SK-N-MC (cell line): ENCODE measurements around the gene KCNQ1.

ENCODE experiments used
- DNase-seq: peaks from one replicate; pipeline ENCODE4 v3.0.0-alpha.2; 2011; ENCODE audit warnings: low read depth, low spot score
- H3K27ac ChIP-seq: fragments of 200-600 bp; sonication (generic); 2 replicates; pipeline ENCODE4 v1.5.1; 2016; ENCODE audit warnings: mixed run types
- H3K36me3 ChIP-seq: fragments of 200-600 bp; sonication (generic); 2 replicates; pipeline ENCODE4 v1.6.1; 2017; ENCODE audit warnings: antibody characterized with exemption, low read length, mixed read lengths; ENCODE audit not compliant: insufficient read depth
- H3K4me3 ChIP-seq: fragments of 200-600 bp; sonication (generic); 2 replicates; pipeline ENCODE4 v1.5.1; 2016
- H3K9ac ChIP-seq: fragments of 200-600 bp; sonication (generic); 2 replicates; pipeline ENCODE4 v1.8.0; 2017; ENCODE audit warnings: mixed run types, mixed read lengths; ENCODE audit not compliant: insufficient read length
- H3K9me3 ChIP-seq: fragments of 200-600 bp; sonication (generic); 2 replicates; pipeline ENCODE4 v1.6.1; 2017; ENCODE audit warnings: low read depth, mild to moderate bottlenecking, antibody characterized with exemption, low read length, moderate library complexity, mixed read lengths
- EZH2 ChIP-seq: fragments of 200-600 bp; sonication (generic); IDR thresholded peaks from one replicate; pipeline ENCODE4 v1.6.1; 2017; ENCODE audit warnings: antibody characterized with exemption
- FOXP2 ChIP-seq: optimal IDR thresholded peaks from 2 replicates; pipeline ENCODE3; 2011; ENCODE audit warnings: mild to moderate bottlenecking, moderate library complexity; ENCODE audit not compliant: insufficient read depth; ENCODE audit errors: extremely low read length, control extremely low read depth
- POLR2AphosphoS5 ChIP-seq: IDR thresholded peaks from 2 replicates; pipeline ENCODE4 v1.6.1; 2012; ENCODE audit warnings: mild to moderate bottlenecking, low read depth, low read length, borderline replicate concordance

The KCNQ1 gene

GRCh38 chr11:2461956-2462542 lies 17.2 kb downstream of the KCNQ1 start:
- no peak for TF ChIP-seq EZH2
- no peak for TF ChIP-seq POLR2AphosphoS5
- no peak for TF ChIP-seq FOXP2
- no peak for DNase-seq
- Histone ChIP-seq H3K36me3 (no peaks in the 10 kb centered on the region), H3K9ac (no peak overlapping the region), H3K4me3 (no peak overlapping the region), H3K9me3 (no peaks in the 10 kb centered on the region), H3K27ac (no peak overlapping the region)

DNA sequence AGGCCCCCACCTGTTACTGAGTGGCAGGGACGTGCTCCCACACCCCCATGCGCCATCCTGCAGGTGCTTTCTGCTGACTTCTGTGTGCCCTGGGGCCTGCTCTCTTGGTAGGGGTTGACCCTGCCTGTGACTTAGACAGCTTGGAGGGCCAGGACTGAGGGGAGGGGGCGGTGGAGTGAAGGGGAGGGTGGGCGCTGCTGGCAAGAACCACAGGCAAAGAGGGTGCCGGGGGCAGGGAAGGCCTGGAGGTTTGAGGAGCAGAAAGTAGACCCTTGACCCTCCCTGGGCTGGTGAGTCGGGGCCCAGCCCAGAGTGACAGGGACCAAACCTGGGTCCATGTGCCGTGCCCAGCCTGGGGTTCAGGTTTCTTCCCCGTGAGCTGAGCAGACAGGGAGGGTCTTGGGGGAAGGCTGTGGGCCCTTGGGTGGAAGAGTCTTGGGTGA lies 17.8 kb downstream of the KCNQ1 start:
- no peak overlapping the region for H3K27ac ChIP-seq
- H3K4me3 ChIP-seq = no peak overlapping the region
- no peaks in the 10 kb centered on the region for H3K36me3 ChIP-seq
- TF ChIP-seq EZH2 (no peak), FOXP2 (no peak), POLR2AphosphoS5 (no peak)
- H3K9me3 ChIP-seq = no peaks in the 10 kb centered on the region
- no peak overlapping the region for H3K9ac ChIP-seq
- DNase-seq = no peak

- H3K36me3 ChIP-seq = no peaks in the 10 kb centered on the region
- TF ChIP-seq FOXP2 = no peak
- no peak for TF ChIP-seq POLR2AphosphoS5
- no peak for TF ChIP-seq EZH2
- DNase-seq = no peak
- no peaks in the 10 kb centered on the region for H3K9me3 ChIP-seq
- no peak overlapping the region for H3K9ac ChIP-seq
- H3K27ac ChIP-seq = no peak overlapping the region
- H3K4me3 ChIP-seq = no peak overlapping the region
Observed at GRCh38 chr11:2462986-2463765, 18.4 kb downstream of the KCNQ1 start.

GRCh38 chr11:2463766-2464277 lies 19.0 kb downstream of the KCNQ1 start:
- DNase-seq = no peak
- H3K36me3 ChIP-seq = no peaks in the 10 kb centered on the region
- no peaks in the 10 kb centered on the region for H3K9me3 ChIP-seq
- no peak overlapping the region for H3K4me3 ChIP-seq
- H3K27ac ChIP-seq = no peak overlapping the region
- no peak overlapping the region for H3K9ac ChIP-seq
- TF ChIP-seq POLR2AphosphoS5 (no peak), FOXP2 (no peak), EZH2 (no peak)

DNA sequence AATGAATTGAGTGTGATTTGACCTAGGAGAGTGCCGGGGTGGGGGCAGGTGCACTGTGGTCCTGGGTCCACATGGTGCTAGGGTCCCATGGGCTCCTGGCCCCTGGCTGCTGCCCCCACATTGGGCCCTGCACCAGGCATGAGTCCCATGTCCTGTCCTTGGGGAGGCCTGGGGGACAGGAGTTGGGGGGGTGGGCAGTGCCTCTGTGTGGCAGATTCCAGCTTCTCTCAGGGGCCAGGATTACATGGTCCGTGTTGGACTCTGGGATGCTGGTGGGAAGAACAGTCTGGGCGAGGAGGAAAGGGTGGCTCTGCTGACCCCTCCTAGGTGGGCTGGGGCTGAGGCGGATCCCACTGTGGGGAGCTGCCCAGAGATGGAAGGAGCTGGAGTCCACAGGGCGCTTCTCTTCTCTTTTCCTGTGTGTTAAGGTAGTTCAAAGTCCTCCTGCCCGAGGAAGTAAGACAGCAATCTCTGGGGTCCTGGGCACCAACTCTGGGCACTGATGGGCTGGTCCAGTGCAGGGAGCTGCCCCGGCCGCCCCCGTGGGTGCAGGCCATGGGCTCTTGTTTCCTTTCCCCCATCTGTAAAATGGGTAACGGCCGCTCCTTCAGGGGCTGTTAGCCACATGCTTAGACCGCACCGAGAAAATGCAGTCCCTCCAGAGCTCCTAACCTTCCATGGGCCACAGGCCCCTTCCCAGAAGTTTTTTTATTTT lies 19.8 kb downstream of the KCNQ1 start:
- DNase-seq = no peak
- H3K4me3 ChIP-seq = no peak overlapping the region
- no peak for TF ChIP-seq FOXP2
- no peak for TF ChIP-seq POLR2AphosphoS5
- TF ChIP-seq EZH2 = no peak
- H3K27ac ChIP-seq = no peak overlapping the region
- H3K36me3 ChIP-seq = no peaks in the 10 kb centered on the region
- H3K9me3 ChIP-seq = no peaks in the 10 kb centered on the region
- no peak overlapping the region for H3K9ac ChIP-seq

- H3K27ac ChIP-seq = no peak overlapping the region
- no peaks in the 10 kb centered on the region for H3K9me3 ChIP-seq
- no peaks in the 10 kb centered on the region for H3K36me3 ChIP-seq
- TF ChIP-seq EZH2 = no peak
- no peak for TF ChIP-seq POLR2AphosphoS5
- TF ChIP-seq FOXP2 = no peak
- H3K9ac ChIP-seq = no peak overlapping the region
- no peak for DNase-seq
- no peak overlapping the region for H3K4me3 ChIP-seq
Observed at GRCh38 chr11:2465202-2466068, 20.6 kb downstream of the KCNQ1 start.

DNA sequence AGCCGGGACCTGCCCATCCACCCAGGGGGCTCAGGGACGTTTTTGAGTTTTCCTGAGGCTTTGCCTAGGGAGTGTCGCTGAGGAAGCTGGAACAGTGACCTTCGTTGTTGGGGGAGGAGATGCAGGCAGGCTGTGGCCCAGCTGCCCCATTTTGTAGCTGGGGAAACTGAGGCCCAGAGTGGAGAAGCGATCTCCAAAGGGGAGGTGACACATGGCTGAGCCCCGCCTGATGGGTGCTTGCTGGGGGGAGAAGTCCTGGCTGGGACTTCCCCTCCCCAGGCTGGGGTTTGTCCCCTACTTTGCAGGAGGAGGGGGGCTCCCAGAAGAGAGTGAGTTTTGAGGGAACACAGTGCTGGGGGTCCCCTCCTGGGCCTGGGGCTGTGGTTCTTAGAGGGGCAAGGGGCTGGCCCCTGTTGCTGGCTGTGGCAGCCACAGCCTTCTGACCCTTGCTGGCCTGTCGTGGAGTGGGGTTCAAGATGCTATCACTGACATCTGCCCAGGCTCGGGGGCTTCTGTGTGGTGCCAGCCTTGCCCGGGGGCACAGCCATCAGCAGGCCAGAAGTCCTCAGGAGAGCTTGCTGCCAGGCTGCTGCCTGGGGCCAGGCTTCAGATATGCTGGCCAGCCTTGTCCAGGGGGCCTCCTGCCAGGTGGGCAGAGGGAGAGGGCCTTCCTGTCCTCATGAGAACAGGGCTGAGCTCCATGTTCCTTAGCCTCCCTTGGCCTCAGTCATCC lies 21.4 kb downstream of the KCNQ1 start:
- DNase-seq = no peak
- Histone ChIP-seq H3K9me3 (no peaks in the 10 kb centered on the region), H3K9ac (no peak overlapping the region), H3K27ac (no peak overlapping the region), H3K36me3 (no peaks in the 10 kb centered on the region), H3K4me3 (no peak overlapping the region)
- no peak for TF ChIP-seq EZH2
- TF ChIP-seq POLR2AphosphoS5 = no peak
- TF ChIP-seq FOXP2 = no peak
